ENCODE measurements around the gene SERTAD1. TPM values are rescaled to one million over a fixed set of nuclear protein-coding genes. Genes with fewer than 3 reads are reported as not detected.

SERTAD1 gene
- total RNA-seq, 2 experiments from 2014 or later: 7.3 to 7.9 TPM

GRCh38 chr19:40398417-40399131, 27.2 kb downstream of the SERTAD1 start:
- DNase-seq: peak; percentile 47
- H3K27me3 Mint-ChIP-seq: peaks cover 16% of the 10 kb centered on the region
- H3K36me3 Mint-ChIP-seq: no peaks in the 10 kb centered on the region
- no peak overlapping the region for H3K4me3 Mint-ChIP-seq
- ATAC-seq (ENCODE audit: low read depth): peak; percentile 57
- no peak overlapping the region for H3K27ac Mint-ChIP-seq
- POLR2A ChIA-PET: no interaction called here
- no peaks in the 10 kb centered on the region for H3K9me3 Mint-ChIP-seq
- H3K4me1 Mint-ChIP-seq: peaks cover 15% of the 10 kb centered on the region

DNA sequence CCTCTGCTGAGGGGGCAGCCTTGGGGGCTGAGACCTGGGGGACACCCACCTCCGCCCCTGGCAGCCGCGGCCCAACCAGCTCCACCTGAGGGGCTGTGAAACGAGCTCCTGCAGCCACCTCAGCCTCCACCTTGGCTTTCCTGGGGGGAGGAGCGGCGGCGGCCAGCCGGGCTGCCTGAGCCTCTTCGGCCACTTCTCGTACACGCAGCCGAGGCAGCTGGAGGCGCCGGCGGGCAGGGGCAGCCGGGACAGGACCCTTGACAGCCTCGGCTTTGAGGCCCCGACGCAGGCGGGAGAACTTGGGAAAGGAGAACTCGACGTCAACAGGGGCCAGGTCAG, 28.3 kb downstream of the SERTAD1 start:
- peaks cover 16% of the 10 kb centered on the region for H3K27me3 Mint-ChIP-seq
- H3K4me1 Mint-ChIP-seq: peaks cover 10% of the 10 kb centered on the region
- no peaks in the 10 kb centered on the region for H3K36me3 Mint-ChIP-seq
- no peaks in the 10 kb centered on the region for H3K9me3 Mint-ChIP-seq
- no peak overlapping the region for H3K4me3 Mint-ChIP-seq
- POLR2A ChIA-PET: no interaction called here
- DNase-seq (no peak), ATAC-seq (ENCODE audit: low read depth) (no peak)
- no peak overlapping the region for H3K27ac Mint-ChIP-seq

DNA sequence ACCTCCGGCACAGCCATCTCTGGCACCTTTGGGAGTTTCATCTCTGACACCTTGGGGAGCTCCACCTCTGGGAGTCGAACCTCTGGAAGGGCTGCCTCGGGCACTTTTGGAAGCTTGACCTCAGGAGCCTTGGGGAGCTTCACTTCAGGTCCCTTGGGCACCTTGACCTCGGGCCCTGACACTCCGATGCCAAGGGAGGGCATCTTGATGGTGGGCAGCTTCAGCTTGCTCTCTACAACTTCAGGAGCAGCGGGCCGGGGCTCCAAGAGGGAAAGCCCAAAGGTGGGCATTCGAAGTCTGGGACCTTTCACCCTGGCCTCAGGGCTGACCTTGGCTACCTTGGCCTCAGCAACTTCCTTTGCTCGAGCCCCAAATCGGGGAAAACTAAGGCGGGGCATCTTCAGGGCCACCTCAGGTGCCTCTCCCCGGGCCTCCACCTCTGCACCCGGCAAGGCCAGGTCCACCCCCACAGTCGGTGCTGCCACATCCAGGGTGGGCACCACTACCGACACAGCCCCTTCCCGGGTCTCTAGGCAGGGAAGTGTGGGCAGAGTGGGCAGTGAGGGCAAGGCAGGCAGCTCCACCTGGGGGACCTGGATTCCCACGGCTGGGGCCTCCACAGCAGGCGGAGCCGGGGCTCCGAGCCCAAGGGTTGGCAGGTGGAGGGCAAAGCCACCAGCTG, 28.8 kb downstream of the SERTAD1 start:
- H3K36me3 Mint-ChIP-seq: no peaks in the 10 kb centered on the region
- DNase-seq: no peak
- H3K9me3 Mint-ChIP-seq: no peaks in the 10 kb centered on the region
- peaks cover 12% of the 10 kb centered on the region for H3K4me1 Mint-ChIP-seq
- POLR2A ChIA-PET: no interaction called here
- no peak overlapping the region for H3K27ac Mint-ChIP-seq
- peaks cover 16% of the 10 kb centered on the region for H3K27me3 Mint-ChIP-seq
- H3K4me3 Mint-ChIP-seq: no peak overlapping the region
- ATAC-seq (ENCODE audit: low read depth): no peak

DNA sequence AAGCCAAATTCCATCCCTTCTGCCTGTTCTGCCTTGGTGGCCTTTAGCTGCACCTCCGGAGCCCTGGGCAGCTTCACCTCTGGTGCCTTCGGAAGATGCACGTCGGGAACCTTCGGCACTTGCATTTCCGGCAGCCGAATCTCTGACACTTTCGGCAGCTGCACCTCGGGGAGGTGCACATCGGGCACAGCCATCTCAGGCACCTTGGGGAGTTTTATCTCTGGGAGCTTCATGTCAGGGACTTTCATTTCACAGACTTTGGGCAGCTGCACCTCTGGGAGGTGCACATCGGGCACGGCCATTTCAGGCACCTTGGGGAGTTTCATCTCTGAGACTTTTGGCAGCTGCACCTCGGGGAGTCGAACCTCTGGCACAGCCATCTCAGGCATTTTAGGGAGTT, 29.8 kb downstream of the SERTAD1 start:
- Mint-ChIP-seq H3K4me3 (no peak overlapping the region), H3K27me3 (peaks cover 14% of the 10 kb centered on the region), H3K4me1 (peaks cover 12% of the 10 kb centered on the region), H3K36me3 (no peaks in the 10 kb centered on the region), H3K9me3 (no peaks in the 10 kb centered on the region), H3K27ac (no peak overlapping the region)
- ATAC-seq (ENCODE audit: low read depth) (no peak), DNase-seq (no peak)
- POLR2A ChIA-PET: no interaction called here

DNA sequence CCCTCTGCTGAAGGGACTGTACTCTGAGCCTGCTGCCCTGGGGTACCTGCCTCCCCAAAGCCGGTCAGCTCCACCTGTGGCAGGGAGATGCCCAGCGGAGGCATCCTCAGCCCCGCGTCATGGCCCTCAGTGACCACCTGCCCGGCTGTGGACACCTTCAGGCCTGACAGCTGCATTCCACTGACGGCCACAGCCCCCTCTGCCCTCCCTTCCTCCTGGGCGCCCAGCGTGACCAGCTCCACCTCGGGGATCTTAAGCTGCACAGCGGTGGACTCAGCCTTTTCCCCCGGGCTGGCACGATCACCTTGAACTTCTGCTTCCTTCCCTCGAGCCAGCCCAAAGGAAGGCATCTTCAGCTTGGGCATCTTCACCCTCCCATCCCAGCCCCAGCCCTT, 31.0 kb downstream of the SERTAD1 start:
- peaks cover 9% of the 10 kb centered on the region for H3K27me3 Mint-ChIP-seq
- no peaks in the 10 kb centered on the region for H3K36me3 Mint-ChIP-seq
- H3K4me3 Mint-ChIP-seq: no peak overlapping the region
- no peak for DNase-seq
- POLR2A ChIA-PET: no interaction called here
- H3K4me1 Mint-ChIP-seq: peaks cover 9% of the 10 kb centered on the region
- H3K9me3 Mint-ChIP-seq: no peaks in the 10 kb centered on the region
- ATAC-seq (ENCODE audit: low read depth): no peak
- H3K27ac Mint-ChIP-seq: no peak overlapping the region

DNA sequence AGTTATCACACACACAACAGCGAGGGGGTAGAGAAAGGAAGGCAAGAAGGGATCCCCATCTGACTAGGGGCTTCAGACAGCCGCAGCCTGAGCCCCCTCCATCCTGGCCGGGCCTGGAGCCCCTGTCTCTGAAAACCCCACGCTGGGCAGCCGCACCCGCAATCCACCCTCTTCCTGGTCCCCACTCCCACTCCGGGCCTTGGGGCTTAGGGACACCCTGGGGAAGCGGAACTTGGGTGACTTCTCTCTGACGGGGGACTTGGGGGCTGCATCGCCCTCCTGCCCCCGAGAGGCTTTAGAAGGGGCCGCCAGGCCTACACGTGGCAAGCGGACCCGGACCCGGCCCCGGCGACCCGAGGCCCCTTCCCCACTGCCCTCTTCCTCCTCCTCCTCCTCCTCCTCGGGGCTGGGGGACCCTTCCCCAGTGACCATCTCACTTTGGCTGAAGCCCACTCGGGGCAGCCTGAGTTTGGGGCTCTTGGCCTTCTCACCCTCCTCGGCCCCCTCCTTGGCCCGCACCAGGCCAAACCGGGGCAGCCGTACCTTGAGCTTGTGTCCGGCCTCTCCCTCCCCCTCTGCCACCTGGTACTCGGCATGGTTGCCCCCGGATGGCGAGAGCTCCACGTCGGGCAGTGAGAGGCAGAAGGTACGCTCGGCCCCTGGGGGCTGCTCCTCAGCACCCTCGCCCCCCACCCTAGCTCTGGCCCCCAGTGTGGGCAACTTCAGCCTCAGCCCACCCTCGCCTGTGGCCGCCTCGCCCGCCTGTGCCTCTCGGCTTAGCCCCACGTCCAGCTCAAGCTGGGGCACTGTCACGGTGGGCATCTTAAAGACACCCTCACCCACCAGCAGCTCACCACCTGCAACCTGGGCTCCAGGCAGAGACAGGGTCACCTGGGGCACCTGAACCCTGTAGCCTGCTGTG, 31.6 kb downstream of the SERTAD1 start:
- H3K4me3 Mint-ChIP-seq: no peak overlapping the region
- peaks cover 5% of the 10 kb centered on the region for H3K4me1 Mint-ChIP-seq
- ATAC-seq (ENCODE audit: low read depth): no peak
- peaks cover 3% of the 10 kb centered on the region for H3K27me3 Mint-ChIP-seq
- H3K9me3 Mint-ChIP-seq: no peaks in the 10 kb centered on the region
- H3K36me3 Mint-ChIP-seq: no peaks in the 10 kb centered on the region
- no peak overlapping the region for H3K27ac Mint-ChIP-seq
- no peak for DNase-seq
- POLR2A ChIA-PET: no interaction called here

- no peak overlapping the region for H3K27ac Mint-ChIP-seq
- ATAC-seq (ENCODE audit: low read depth) (no peak), DNase-seq (no peak)
- POLR2A ChIA-PET: no interaction called here
- H3K4me1 Mint-ChIP-seq: peaks cover 2% of the 10 kb centered on the region
- no peaks in the 10 kb centered on the region for H3K9me3 Mint-ChIP-seq
- H3K27me3 Mint-ChIP-seq: no peaks in the 10 kb centered on the region
- H3K4me3 Mint-ChIP-seq: no peak overlapping the region
- H3K36me3 Mint-ChIP-seq: no peaks in the 10 kb centered on the region
These were observed 32.8 kb downstream of the SERTAD1 start for GRCh38 chr19:40392894-40393517.

- DNase-seq: no peak
- no peaks in the 10 kb centered on the region for H3K36me3 Mint-ChIP-seq
- ATAC-seq (ENCODE audit: low read depth): no peak
- POLR2A ChIA-PET: no interaction called here
- peaks cover 2% of the 10 kb centered on the region for H3K4me1 Mint-ChIP-seq
- no peak overlapping the region for H3K4me3 Mint-ChIP-seq
- no peaks in the 10 kb centered on the region for H3K27me3 Mint-ChIP-seq
- no peak overlapping the region for H3K27ac Mint-ChIP-seq
- H3K9me3 Mint-ChIP-seq: no peaks in the 10 kb centered on the region
These were observed 33.7 kb downstream of the SERTAD1 start for GRCh38 chr19:40392123-40392522.

DNA sequence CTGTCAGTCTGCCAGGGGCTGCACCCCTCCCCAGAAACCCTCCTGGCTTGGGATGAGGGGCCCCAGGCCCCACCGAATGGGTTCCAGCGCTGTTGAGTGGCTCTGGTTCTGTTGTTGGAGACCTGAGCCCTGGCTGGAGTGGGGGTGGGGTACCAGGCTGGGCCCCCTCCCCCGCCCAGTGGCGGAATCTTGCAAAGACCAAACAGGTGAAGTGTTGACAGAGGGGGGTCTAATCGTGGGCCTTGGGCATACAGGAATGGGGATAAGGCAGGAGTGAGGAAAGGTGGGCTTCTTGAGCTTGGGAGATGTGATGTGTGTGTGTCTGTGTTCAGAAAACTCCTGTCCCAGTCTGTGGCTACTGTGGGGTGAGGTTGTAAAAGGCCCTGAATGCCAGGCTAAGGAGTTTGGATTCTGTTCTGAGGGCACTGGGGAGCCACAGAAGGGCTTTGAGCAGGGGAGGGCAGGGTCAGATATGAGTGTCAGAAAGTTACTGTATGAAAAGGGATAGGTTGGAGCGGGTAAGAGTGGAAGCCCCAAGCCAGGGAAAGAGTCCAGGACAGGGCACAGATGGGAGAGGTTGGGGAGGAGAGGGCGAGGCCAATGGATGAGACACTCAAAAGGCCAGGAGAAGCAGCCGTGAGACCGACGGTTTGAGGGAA, 35.6 kb downstream of the SERTAD1 start, which contains the start of gene HIPK4:
TSS of gene HIPK4 (minus strand) at position 98 of the 659 bp plus-strand sequence. CDS start 279 bp downstream, outside the sequence.
- Mint-ChIP-seq H3K27me3 (no peaks in the 10 kb centered on the region), H3K4me1 (peaks cover 4% of the 10 kb centered on the region), H3K9me3 (no peaks in the 10 kb centered on the region), H3K27ac (no peak within 1 kb of the TSS), H3K4me3 (no peak within 1 kb of the TSS), H3K36me3 (no peaks in the 10 kb centered on the region)
- no peak for ATAC-seq (ENCODE audit: low read depth)
- no peak for DNase-seq
- POLR2A ChIA-PET: no interaction called here

- ATAC-seq (ENCODE audit: low read depth) (no peak), DNase-seq (no peak)
- Mint-ChIP-seq H3K27ac (no peak overlapping the region), H3K4me1 (peaks cover 5% of the 10 kb centered on the region), H3K27me3 (no peaks in the 10 kb centered on the region), H3K9me3 (no peaks in the 10 kb centered on the region), H3K4me3 (no peak overlapping the region), H3K36me3 (no peaks in the 10 kb centered on the region)
- POLR2A ChIA-PET: no interaction called here
These were observed 36.2 kb downstream of the SERTAD1 start for GRCh38 chr19:40389404-40390083.

DNA sequence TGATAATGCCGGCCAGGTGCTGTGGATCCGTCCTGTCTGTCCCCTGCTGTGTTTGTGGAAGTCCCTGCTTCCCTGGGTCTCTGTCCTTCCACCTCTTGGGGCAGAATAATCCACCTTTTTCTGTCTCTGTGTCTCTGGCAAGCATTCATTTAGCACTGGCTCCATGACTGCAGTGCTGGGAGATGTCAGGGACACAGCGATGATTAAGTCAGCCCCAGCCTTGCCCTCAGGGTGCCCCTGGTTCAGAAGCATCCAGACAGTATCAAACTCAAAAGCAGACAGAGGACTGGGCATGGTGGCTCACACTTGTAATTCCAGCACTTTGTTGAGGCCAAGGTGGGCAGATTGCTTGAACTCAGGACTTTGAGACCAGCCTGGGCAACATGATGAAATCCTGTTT, 37.3 kb downstream of the SERTAD1 start:
- DNase-seq (no peak), ATAC-seq (ENCODE audit: low read depth) (no peak)
- Mint-ChIP-seq H3K27me3 (no peaks in the 10 kb centered on the region), H3K9me3 (no peaks in the 10 kb centered on the region), H3K27ac (no peak overlapping the region), H3K4me3 (no peak overlapping the region), H3K36me3 (no peaks in the 10 kb centered on the region), H3K4me1 (peaks cover 5% of the 10 kb centered on the region)
- POLR2A ChIA-PET: interaction anchor here (0.6 kb wide), 1 partner anchor 66 kb away, joined by 4 read pairs; no protein-coding TSS in a partner anchor

GRCh38 chr19:40387155-40387554, 38.6 kb downstream of the SERTAD1 start:
- Mint-ChIP-seq H3K4me3 (no peak overlapping the region), H3K27me3 (no peaks in the 10 kb centered on the region), H3K36me3 (no peaks in the 10 kb centered on the region), H3K4me1 (peaks cover 2% of the 10 kb centered on the region), H3K9me3 (no peaks in the 10 kb centered on the region), H3K27ac (no peak overlapping the region)
- ATAC-seq (ENCODE audit: low read depth): no peak
- POLR2A ChIA-PET: no interaction called here
- no peak for DNase-seq

Measured in activated naive CD8-positive, alpha-beta T cell treated with anti-CD3 and anti-CD28 coated beads, Interleukin-2, amount 10 ng/mL, durations not matched to agents 7 days and 5 days (primary cell).